DMS114 treated with DMSO at 0.1 percent for 48 hours (cell line): ENCODE results near the gene IARS2.
"Not testable (repeated sequence)": the region's sequence is repeated elsewhere in the genome, so short reads cannot be mapped to it uniquely, and the experiment has no call there.

Experiments
- DNase-seq: peaks from one replicate; lab custom pipeline; 2025; ENCODE audit not compliant: unreplicated experiment; lab: John Stamatoyannopoulos, UW

The IARS2 gene

GRCh38 chr1:220112600-220112999 is 18.7 kb downstream of the IARS2 start:
- DNase-seq = not testable (repeated sequence)

- DNase-seq = no peak
These were observed 19.3 kb downstream of the IARS2 start for GRCh38 chr1:220113136-220113695.

DNA sequence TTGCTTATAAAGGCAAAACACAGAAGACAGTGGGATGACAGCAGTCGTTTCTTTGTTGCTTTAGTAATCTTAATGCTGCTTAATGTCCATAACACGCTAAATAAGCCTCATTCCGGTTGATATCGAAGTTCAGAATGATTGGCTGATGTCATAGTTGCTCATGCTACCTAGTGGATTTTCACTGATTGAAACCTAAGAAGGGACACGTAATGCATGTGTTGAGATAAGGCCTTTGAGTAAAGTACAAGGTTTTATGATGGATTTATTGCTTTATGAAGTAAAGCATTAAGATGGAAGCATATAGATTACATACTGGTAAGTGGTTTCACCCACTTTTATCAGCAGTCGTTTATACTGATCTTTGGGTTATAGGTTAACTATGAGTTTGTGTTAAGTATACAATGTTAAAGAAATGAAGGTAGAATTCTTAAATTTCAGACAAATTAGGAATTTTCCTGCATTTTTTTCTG is 25.1 kb downstream of the IARS2 start:
- no peak for DNase-seq

DNA sequence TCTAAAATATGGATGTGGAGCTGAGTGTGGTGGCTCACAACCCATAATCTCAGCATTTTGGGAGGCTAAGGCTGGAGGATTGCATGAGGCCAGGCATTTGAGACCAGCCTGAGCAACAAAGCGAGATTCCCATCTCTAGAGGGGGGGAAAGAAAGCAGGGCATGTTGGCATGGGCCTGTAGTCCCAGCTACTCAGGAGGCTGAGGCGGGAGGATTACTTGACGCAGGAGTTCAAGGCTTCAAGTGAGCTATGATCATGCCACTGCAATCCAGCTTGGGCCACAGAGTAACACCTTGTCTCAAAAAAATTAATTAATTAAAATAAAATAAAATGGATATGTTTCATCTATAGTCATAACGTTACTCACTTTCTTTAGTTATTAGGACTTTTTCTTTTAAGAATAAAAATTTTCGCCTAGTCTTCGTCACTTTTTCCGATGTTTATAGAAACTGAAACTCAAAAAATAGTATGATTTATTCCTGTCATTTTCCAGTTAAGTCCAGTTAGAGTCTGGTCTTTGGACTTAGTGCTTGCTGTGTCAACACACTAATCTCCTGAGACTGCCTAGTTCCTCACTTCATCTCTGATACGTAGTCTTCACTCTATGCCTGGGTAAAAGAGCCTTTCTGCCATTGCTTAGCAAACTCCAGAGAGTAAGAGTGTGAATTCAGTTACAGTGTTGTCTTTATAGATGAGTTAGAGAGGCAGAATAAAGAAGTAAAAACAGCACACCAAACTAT is 28.0 kb downstream of the IARS2 start:
- DNase-seq = no peak

DNA sequence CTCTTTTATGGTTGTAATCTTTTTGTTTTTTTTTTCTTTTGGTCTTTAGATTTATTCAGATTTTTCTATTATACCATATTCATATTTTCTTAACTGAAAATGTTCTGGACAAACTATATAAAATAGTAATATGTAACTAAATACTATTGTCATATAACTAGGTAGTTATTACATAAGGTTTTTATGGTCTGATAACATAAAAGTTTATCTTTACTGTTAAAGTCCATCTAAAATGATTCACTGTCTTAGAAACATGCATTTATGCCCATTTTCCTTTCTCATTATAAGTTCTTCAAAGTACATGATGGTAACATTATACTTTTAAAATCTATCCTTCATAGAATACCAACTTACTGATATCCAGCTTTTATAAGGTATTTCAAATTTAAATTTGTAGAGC is 29.1 kb downstream of the IARS2 start:
- DNase-seq = no peak

DNA sequence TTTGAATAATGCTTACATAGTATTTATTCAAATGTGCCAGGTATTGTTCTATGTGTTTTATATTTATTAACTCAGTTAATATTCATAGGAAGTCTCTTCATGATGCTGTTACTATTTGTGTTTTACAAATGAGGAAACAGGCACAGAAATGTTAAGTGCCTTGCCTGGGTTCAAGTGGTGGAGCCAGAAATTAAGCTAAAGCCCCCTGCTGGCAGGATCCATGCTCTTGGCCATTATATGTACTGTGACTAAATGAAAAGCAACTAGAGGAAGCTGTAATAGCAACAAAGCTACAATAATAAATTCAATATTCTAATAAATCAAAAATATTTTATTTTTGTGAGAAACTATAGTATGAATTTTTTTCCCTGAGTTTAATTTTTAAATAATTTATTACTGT is 30.0 kb downstream of the IARS2 start:
- DNase-seq = peak; percentile 7

- DNase-seq = no peak
These were observed 30.6 kb downstream of the IARS2 start for GRCh38 chr1:220124542-220124941.

DNA sequence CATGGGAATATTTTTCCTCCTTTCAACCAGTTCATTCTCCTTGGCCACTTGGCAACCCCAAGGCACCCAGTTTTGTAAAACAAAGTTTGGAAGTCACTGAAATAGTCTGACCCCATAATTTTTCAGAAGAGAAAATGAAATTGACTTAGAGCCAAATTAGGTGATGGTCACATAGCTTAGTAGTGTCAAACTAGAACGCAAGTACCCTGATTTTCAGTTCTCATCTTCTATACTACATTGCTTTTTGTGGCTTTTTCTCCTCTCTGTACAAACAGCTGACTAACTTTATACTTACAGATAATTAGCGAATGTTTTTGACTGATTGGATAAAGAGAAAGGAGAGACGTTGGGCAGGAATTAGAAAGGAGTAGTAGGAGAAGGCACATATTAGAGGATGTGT is 33.1 kb downstream of the IARS2 start:
- DNase-seq = no peak

- no peak for DNase-seq
These were observed 35.7 kb downstream of the IARS2 start for GRCh38 chr1:220129479-220130210.

- no peak for DNase-seq
These were observed 41.8 kb downstream of the IARS2 start for GRCh38 chr1:220135755-220136154.

- DNase-seq = no peak
These were observed 43.3 kb downstream of the IARS2 start for GRCh38 chr1:220137019-220137786.

DNA sequence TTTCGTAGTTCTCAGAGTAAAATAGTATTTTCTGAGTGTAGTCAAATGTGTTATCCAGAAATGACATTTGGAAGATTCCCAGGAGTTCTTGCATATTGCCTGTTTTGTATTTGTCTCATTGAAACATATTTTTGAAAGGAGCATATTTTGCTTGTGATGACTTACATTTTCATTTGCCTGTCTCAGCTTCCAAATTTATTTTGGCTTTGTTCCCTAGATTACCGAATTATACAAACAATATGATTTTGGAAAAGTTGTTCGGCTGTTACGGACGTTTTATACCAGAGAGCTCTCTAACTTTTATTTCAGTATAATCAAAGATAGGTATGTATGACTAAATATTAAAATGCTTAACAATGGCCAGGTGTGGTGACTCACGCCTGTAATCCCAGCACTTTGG is 46.0 kb downstream of the IARS2 start:
- DNase-seq = no peak

- no peak for DNase-seq
These were observed 50.1 kb downstream of the IARS2 start for GRCh38 chr1:220144051-220144450.

- no peak for DNase-seq
These were observed 55.8 kb downstream of the IARS2 start for GRCh38 chr1:220149742-220150141.

DNA sequence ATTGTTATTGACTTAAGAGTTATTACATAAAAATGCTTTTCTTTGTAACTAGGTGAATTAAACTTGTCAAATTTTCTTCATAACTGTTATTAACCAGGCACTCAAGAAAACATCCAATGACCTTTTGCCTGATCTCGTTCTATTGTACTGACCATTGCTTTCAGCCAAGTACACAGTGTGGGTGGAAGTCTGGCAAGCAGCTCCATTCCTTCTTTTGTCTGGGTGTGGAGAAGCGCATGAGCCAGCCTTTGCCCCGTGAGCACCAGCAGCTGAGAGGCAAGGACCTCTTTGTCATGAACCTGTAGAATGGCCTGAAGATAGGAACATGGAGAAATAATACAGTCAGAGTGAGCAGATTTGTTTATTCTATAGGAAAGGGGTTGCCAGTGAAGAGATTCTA is 57.5 kb downstream of the IARS2 start:
- DNase-seq = no peak

- DNase-seq = no peak
These were observed 59.2 kb downstream of the IARS2 start for GRCh38 chr1:220153147-220153546.

GRCh38 chr1:220156620-220157146 is 62.8 kb downstream of the IARS2 start:
- no peak for DNase-seq

- no peak for DNase-seq
These were observed 63.8 kb downstream of the IARS2 start for GRCh38 chr1:220157738-220158137.

GRCh38 chr1:220158530-220158929 is 64.6 kb downstream of the IARS2 start:
- not testable (repeated sequence) for DNase-seq

DNA sequence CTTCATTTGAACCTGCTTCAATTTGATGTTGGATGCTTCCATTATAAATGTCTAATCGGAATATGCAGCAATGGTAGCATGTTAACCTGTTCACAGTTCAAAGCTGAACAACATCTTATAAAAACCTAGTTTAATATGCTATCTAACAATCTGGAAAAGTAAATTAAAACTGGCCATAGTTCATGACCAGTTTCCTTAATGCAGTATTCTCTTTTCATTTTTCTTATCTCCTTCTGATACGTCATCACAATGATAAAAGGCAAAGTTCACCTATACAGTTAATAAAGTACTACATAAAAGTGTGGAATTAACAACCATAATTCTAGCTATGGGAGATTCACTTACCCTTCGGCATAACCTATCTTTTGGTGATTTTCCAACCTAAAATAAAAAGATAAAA is 65.1 kb downstream of the IARS2 start:
- no peak for DNase-seq

DNA sequence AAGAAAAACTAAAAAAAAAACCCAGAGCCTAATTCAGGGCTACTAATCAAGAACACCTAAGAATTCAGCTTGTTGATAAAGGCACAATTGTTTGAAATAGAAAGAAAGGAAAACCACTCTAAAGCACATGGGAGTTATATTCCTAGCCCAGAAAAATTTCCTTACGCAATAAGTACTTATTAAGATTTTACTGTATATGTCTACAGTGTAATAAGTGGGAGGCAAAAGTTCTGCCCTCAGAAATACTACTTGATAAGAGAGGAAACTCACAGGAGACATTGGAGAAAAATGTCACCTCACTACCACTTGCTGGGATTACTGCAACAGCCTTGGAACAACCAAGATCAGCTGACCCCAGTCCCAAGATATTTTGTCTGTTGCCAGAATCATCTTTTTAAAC is 66.1 kb downstream of the IARS2 start:
- no peak for DNase-seq
